GM12874 (cell line): ENCODE data around the gene COQ10A.

Experiments used
- CTCF ChIP-seq: IDR thresholded peaks from 2 replicates; pipeline ENCODE4 v1.5.1; 2011; ENCODE audit warnings: low read depth, mild to moderate bottlenecking, control low read depth, low read length, moderate library complexity; ENCODE audit not compliant: insufficient read depth

The COQ10A gene

GRCh38 chr12:56266693-56267442, at the start of gene COQ10A:
Gene COQ10A, plus strand, starts transcription at chr12:56266942. Its CDS starts 177 bp downstream, at chr12:56267119.
- peak; percentile 54 for TF ChIP-seq CTCF

- TF ChIP-seq CTCF, result no peak
These were observed 46.9 kb upstream of the COQ10A start for GRCh38 chr12:56219840-56220239.

GRCh38 chr12:56220611-56221231, 46.0 kb upstream of the COQ10A start:
- TF ChIP-seq CTCF, result no peak

- TF ChIP-seq CTCF, result no peak
These were observed 45.4 kb upstream of the COQ10A start for GRCh38 chr12:56221232-56221756.

- no peak for TF ChIP-seq CTCF
These were observed 44.8 kb upstream of the COQ10A start, which contains the start of gene RNF41 for GRCh38 chr12:56221757-56222530. Gene RNF41, minus strand, starts transcription at chr12:56221922. Its CDS starts 7,875 bp downstream, at chr12:56214047.

GRCh38 chr12:56222531-56222895, 44.2 kb upstream of the COQ10A start:
- no peak for TF ChIP-seq CTCF

DNA sequence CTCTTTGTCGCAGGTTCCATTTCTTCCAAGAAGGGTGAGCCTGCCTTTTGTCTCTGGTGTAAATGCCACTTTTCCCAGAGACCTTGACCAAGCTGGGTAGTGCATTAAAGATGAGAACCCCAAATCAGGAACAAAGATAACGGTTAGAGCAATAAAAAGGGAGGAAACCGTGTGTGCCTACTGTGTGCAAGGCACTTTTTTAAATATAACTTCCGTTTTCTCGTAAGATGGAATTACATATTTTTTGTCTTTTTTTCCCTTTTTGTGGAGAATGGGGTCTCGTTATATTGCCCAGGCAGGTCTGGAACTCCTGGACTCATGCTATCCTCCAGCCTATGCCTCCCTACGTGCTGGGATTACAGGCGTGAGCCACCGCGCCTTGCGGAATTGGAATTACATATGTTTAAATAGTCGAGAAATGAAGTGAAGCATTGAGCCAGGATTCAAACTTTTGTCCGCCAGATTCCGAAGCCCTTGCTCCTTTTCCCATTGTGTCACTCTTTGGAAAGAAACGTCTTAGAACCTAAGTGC, 43.1 kb upstream of the COQ10A start:
- no peak for TF ChIP-seq CTCF
